T-cell (primary cell): ENCODE measurements around the gene SETDB1. TPM values are rescaled to one million over a fixed set of nuclear protein-coding genes. Genes with fewer than 3 reads are reported as not detected.
A peak's percentile ranks its signal among the peaks of the same experiment; 100 is the strongest.

ENCODE experiments used
- ATAC-seq, 4 experiments: fragments of 200-7000 bp in 3 of 4; fragments of 150-1000 bp in 1 of 4; cut with Tn5 transposase; replicated peaks in 1 of 4; 1 replicate in 3 of 4; 2 replicates in 1 of 4; pipeline ENCODE4 v1.10.0; 2021; ENCODE audit warnings: moderate library complexity in 3 of 4, mild to moderate bottlenecking in 2 of 4, moderate number of reproducible peaks in 1 of 4
- CTCF ChIA-PET, 2 donors: fragments of 300-600 bp; sonication (Branson Sonifier 250); formaldehyde crosslinking; loops; one replicate each; lab custom pipeline; 2022; ENCODE audit warnings: antibody characterized with exemption in 2 of 2; lab: Charles Lee
- POLR2A ChIA-PET, 2 donors: fragments of 300-600 bp; sonication (Branson Sonifier 250); formaldehyde crosslinking; loops; one replicate each; lab custom pipeline; 2022; ENCODE audit warnings: antibody characterized with exemption in 2 of 2; lab: Charles Lee
- DNase-seq, 35 experiments: peaks; one replicate each; pipeline versions ENCODE4 v3.0.0 to v3.0.0-alpha.2; 2013 to 2023
- H3K27ac ChIP-seq: one replicate; pipeline ENCODE4 v1.5.1; 2013; ENCODE audit warnings: low read length
- H3K27me3 ChIP-seq, 2 experiments: replicated peaks in 1 of 2; 1 replicate in 1 of 2; 2 replicates in 1 of 2; pipeline versions ENCODE4 v1.6.1 to v1.7.0; 2013; ENCODE audit warnings: low read length in 1 of 2, mixed read lengths in 1 of 2; ENCODE audit not compliant: control insufficient read depth in 2 of 2, insufficient read depth in 2 of 2; ENCODE audit errors: extremely low read depth in 1 of 2
- H3K36me3 ChIP-seq, 2 donors: 1 replicate in 1 of 2; 2 replicates in 1 of 2; pipeline versions ENCODE4 v1.6.1 to v1.7.0; 2013; ENCODE audit warnings: low read length in 1 of 2; ENCODE audit not compliant: control insufficient read depth in 2 of 2, insufficient read depth in 1 of 2; ENCODE audit errors: extremely low read depth in 1 of 2
- H3K4me1 ChIP-seq, 2 experiments: 1 replicate in 1 of 2; 2 replicates in 1 of 2; pipeline versions ENCODE4 v1.6.1 to v1.7.0; 2013; ENCODE audit warnings: low read length in 2 of 2, mixed read lengths in 1 of 2; ENCODE audit not compliant: insufficient read depth in 2 of 2, control insufficient read depth in 1 of 2; ENCODE audit errors: extremely low read depth in 1 of 2
- H3K4me3 ChIP-seq, 2 donors: 1 replicate in 1 of 2; 2 replicates in 1 of 2; pipeline versions ENCODE4 v1.5.1 to v1.7.0; 2013; ENCODE audit warnings: mild to moderate bottlenecking in 2 of 2, low read length in 1 of 2, moderate library complexity in 1 of 2; ENCODE audit not compliant: control insufficient read depth in 1 of 2; ENCODE audit errors: extremely low read depth in 1 of 2
- H3K9me3 ChIP-seq: 2 replicates; pipeline ENCODE4 v1.7.0; 2013
- H3K27ac Mint-ChIP-seq, 2 donors: one replicate each; pipeline ENCODE4 v1.8.0; 2020 to 2021; ENCODE audit warnings: mild to moderate bottlenecking in 2 of 2, mixed read lengths in 2 of 2
- H3K27me3 Mint-ChIP-seq, 2 donors: one replicate each; pipeline ENCODE4 v1.8.0; 2021 to 2022; ENCODE audit warnings: mixed read lengths in 2 of 2
- H3K36me3 Mint-ChIP-seq: one replicate; pipeline ENCODE4 v1.8.0; 2021; ENCODE audit warnings: mixed read lengths
- H3K4me1 Mint-ChIP-seq, 3 donors: one replicate each; pipeline ENCODE4 v1.8.0; 2020 to 2022; ENCODE audit warnings: mixed read lengths in 3 of 3, mild to moderate bottlenecking in 1 of 3
- H3K4me3 Mint-ChIP-seq, 3 donors: one replicate each; pipeline ENCODE4 v1.8.0; 2020 to 2022; ENCODE audit warnings: mild to moderate bottlenecking in 3 of 3, mixed read lengths in 3 of 3, moderate library complexity in 3 of 3
- H3K9me3 Mint-ChIP-seq, 3 donors: one replicate each; pipeline ENCODE4 v1.8.0; 2020 to 2022; ENCODE audit warnings: mixed read lengths in 3 of 3
- WGBS: methylation state at CpG from one replicate; pipeline ENCODE4 v1.1.5; 2013; ENCODE audit warnings: missing lambda C conversion rate; ENCODE audit not compliant: insufficient coverage; 5-methylcytosine and 5-hydroxymethylcytosine counted together
- total RNA-seq, 35 experiments: library from RNA in 6 of 35; stranded (reverse) in 6 of 35; fragments of 120-200 nt in 1 of 35; gene quantifications; one replicate each; pipeline versions ENCODE4 v1.2.1 to v1.2.4 and lab custom pipeline; 2013 to 2026

Gene SETDB1
- total RNA-seq, 5 donors from 2014 or later (not counting 1 experiment from before 2014, with no cell fraction given): 44.5 to 72.6 (median 62.5) TPM

DNA sequence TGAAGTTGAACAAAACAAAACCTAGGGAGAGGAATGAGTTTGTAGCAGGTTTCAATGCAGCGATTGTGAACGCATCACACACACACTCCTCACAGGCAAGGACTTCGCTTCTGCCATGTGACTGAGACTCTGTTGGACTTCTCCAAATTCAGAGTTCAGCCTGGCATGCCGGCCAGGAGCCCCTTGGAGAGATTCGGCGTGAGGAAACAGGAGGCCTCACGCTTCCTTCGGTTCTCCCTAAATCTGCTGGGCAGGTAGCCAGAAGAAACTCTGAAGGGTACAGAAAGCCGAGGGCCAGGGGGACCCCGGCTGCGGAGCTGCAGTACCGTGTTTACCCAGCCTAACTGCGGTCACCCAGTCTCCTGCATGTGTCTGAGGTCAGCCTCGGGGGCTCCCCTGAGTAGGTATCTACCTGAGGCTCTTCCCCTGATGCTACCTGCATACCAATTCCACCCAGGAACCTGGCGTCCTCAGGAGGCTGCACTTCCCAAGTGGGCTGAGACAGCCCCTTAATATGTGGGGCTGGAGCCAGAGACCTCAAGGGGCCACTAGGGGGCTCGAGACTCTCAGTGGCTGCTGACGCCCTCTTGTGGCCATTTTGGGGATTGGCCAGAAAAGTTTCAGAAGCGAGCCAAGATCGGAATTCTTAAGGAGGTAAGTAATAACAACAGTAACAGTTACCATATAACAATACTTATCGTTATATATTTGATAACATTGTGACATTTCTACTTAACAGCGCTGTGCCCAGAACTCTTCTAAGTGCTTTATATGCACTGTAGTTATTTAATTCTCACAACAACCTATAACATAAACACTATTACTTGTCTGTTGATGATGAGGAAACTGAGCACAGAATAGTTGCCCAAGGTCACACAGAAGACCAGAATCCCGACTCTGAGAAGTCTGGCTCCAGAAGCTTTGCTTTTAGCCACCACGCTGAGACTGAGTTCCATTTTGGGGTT, 53.2 kb downstream of the SETDB1 start:
- Histone ChIP-seq H3K36me3 (no peaks in the 10 kb centered on the region), H3K27me3 (peaks cover 0 to 5% of the 10 kb centered on the region in 2 experiments), H3K27ac (peak overlapping the region; percentile 42), H3K4me3 (peak overlapping the region; percentile 18 to 26), H3K9me3 (no peaks in the 10 kb centered on the region), H3K4me1 (peaks cover 12 to 44% of the 10 kb centered on the region in 2 experiments)
- ChIA-PET CTCF (interaction anchor here in 1 of 2 donors (0.6 to 0.9 kb wide), 5 partner anchors 9 to 853 kb away, joined by 3 to 7 read pairs (median 3); no protein-coding TSS in a partner anchor), POLR2A (no interaction called here)
- Mint-ChIP-seq H3K9me3 (no peaks in the 10 kb centered on the region), H3K27ac (peak overlapping the region; percentile 79), H3K4me1 (peaks cover 37 to 40% (median 38%) of the 10 kb centered on the region in 3 donors), H3K4me3 (peak overlapping the region; percentile 24 to 89 (median 32)), H3K27me3 (no peaks in the 10 kb centered on the region), H3K36me3 (no peaks in the 10 kb centered on the region)
- DNase-seq (peak; percentile 67 to 94 (median 84)), ATAC-seq (peak; percentile 34 to 61 (median 46))
- 21% methylated on average over 12 of the region's 23 CpGs for WGBS

DNA sequence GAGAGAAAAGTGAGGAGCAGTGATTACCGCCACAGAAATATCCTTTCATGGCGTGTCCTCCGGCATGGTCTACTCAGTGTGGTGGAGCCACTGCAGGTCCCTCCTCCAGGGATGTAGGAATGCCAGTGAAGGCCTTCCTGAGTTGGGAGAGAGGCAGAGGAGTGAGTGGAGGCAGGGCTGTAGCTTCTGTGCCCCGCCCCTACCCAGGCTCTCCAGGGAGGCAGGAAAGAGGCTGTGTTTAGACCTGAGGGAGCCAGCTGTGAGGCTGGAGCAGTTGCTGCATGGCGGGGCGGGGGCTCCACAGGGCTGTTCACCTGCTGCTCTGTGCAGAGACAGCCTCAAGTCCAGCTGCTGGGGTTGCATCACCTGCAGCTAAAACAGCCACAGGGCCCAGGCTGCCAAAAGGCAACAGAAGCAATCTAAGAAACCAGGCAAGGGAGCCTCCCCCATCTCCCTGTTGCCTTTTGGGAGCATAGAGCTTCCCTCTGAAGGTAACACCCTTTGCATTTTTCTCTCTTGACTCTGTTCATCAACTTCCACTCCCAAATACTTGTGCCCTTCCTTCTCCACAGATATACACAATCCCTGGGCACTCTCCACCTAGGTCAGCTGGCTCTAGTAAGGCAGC, 55.1 kb downstream of the SETDB1 start:
- H3K27ac ChIP-seq: no peak overlapping the region
- Mint-ChIP-seq H3K36me3 (no peaks in the 10 kb centered on the region), H3K4me1 (peaks cover 28 to 42% (median 30%) of the 10 kb centered on the region in 3 donors), H3K4me3 (no peak overlapping the region), H3K27me3 (no peaks in the 10 kb centered on the region), H3K27ac (no peak overlapping the region), H3K9me3 (no peaks in the 10 kb centered on the region)
- no peaks in the 10 kb centered on the region for H3K9me3 ChIP-seq
- H3K36me3 ChIP-seq: no peaks in the 10 kb centered on the region
- ATAC-seq (no peak), DNase-seq (no peak)
- H3K27me3 ChIP-seq: peaks cover 0 to 8% of the 10 kb centered on the region in 2 experiments
- CTCF ChIA-PET: interaction anchor here in 1 of 2 donors (0.6 to 0.7 kb wide), 2 partner anchors 352 to 516 kb away, joined by 3 to 4 read pairs; partner anchors contain the start of gene ENSA
- H3K4me3 ChIP-seq: no peak overlapping the region
- POLR2A ChIA-PET: interaction anchor here (0.6 to 0.7 kb wide), 3 partner anchors 16 to 126 kb away, joined by 3 to 6 read pairs (median 4); no protein-coding TSS in a partner anchor
- WGBS: 88% methylated on average over 5 of the region's 6 CpGs
- peaks cover 11 to 33% of the 10 kb centered on the region in 2 experiments for H3K4me1 ChIP-seq

DNA sequence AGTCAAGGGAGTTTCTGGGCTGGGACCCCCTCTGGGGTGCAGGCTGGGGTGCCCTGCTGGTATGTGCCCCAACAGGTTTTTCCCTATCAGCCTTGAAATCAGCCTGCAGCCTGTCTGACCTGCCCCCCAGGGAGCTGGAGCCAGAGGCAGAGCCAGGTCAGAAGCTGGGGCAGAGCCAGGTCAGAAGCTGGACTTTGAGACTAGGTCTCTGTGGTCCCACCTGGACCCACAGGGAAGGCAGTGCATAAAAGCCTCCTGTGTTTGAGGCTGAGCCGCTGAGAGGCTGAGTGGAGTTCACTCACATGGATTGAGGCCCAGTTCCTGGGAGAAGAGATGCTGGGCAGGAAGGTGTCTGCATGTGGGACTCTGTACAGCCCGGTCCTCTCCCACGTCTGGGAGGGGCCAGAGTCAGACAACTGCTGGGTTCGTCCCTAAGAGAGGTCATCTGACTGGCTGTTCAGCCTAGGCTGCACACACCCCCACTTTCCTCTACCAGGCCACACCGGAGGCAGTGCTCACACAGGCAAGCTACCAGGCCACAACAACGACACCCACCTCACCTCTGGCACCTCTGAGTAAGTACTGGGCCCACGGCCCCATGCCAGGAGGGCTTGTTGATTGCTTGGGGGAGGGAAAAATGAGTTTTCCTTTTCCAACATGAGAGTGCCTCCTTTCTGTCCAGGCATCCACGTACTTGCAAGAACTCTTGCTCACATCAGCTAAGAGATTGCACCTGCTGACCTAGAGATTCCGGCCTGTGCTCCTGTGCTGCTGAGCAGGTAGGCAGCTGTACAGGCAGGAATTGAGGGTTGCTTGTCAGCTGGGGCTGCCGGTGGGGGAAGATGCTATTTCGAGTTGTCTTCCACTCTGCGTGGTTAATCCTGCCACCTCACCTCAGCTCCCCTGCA, 55.9 kb downstream of the SETDB1 start, which contains the start of gene ANXA9:
Gene ANXA9, plus strand, starts transcription at position 488 of the 908 bp plus-strand sequence. CDS start 814 bp downstream, outside the sequence.
- POLR2A ChIA-PET: interaction anchor here (0.5 to 0.7 kb wide), 3 partner anchors 98 to 455 kb away, joined by 3 to 7 read pairs (median 4); no protein-coding TSS in a partner anchor
- no peak within 1 kb of the TSS for H3K4me3 ChIP-seq
- Mint-ChIP-seq H3K27me3 (no peaks in the 10 kb centered on the region), H3K9me3 (no peaks in the 10 kb centered on the region), H3K36me3 (no peaks in the 10 kb centered on the region), H3K4me1 (peaks cover 20 to 34% (median 23%) of the 10 kb centered on the region in 3 donors), H3K4me3 (no peak within 1 kb of the TSS), H3K27ac (no peak within 1 kb of the TSS)
- 65% methylated on average over 4 of the region's 12 CpGs for WGBS
- CTCF ChIA-PET: interaction anchor here in 1 of 2 donors (1.1 kb wide), 1 partner anchor 24 kb away, joined by 4 read pairs; no protein-coding TSS in a partner anchor
- peaks cover 9 to 25% of the 10 kb centered on the region in 2 experiments for H3K4me1 ChIP-seq
- no peaks in the 10 kb centered on the region for H3K9me3 ChIP-seq
- DNase-seq (peak in 1 of 35 experiments; percentile 35), ATAC-seq (no peak)
- peaks cover 0 to 8% of the 10 kb centered on the region in 2 experiments for H3K27me3 ChIP-seq
- H3K27ac ChIP-seq: no peak within 1 kb of the TSS
- H3K36me3 ChIP-seq: no peaks in the 10 kb centered on the region

DNA sequence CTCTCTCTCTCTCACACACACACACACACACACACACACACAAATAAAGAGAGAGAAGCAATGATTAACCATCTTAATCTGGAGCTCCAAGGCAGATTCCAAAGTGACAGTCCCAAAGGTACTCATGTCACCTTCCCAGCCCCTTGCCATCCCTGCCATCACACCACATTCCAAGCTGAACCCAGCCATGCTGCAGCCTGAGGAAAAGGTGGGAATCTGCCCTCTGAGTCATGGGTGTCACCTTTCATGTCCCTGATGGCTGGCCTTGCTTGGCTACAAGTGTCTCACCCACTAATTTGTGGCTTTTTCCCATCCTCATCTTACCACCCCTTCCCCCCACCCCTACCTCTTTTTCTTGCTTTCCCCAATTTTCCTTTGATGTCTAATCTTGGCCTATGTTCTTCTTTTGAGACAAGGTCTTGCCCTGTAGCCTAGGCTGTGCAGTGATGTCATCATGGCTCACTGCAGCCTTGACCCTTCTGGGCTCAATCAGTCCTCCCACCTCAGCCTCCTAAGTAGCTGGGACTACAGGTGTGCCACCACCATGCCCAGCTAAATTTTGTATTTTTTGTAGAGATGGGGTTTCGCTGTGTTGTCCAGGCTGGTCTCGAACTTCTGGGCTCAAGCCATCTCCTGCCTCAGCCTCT, 59.1 kb downstream of the SETDB1 start:
- Histone ChIP-seq H3K36me3 (no peaks in the 10 kb centered on the region), H3K9me3 (no peaks in the 10 kb centered on the region), H3K4me3 (no peak overlapping the region), H3K27ac (no peak overlapping the region), H3K4me1 (peaks cover 0 to 7% of the 10 kb centered on the region in 2 experiments), H3K27me3 (peaks cover 0 to 8% of the 10 kb centered on the region in 2 experiments)
- ChIA-PET POLR2A (interaction anchor here in 1 of 2 donors (0.7 kb wide), 1 partner anchor 14 kb away, joined by 3 read pairs; no protein-coding TSS in a partner anchor), CTCF (interaction anchor here in 1 of 2 donors (0.6 kb wide), 1 partner anchor 15 kb away, joined by 3 read pairs; no protein-coding TSS in a partner anchor)
- H3K4me1 Mint-ChIP-seq: peaks cover 5 to 9% (median 5%) of the 10 kb centered on the region in 3 donors
- ATAC-seq (no peak), DNase-seq (no peak)
- no peaks in the 10 kb centered on the region for H3K27me3 Mint-ChIP-seq
- H3K27ac Mint-ChIP-seq: no peak overlapping the region
- WGBS: 94% methylated on average over 2 of the region's 2 CpGs
- no peaks in the 10 kb centered on the region for H3K36me3 Mint-ChIP-seq
- H3K9me3 Mint-ChIP-seq: no peaks in the 10 kb centered on the region
- H3K4me3 Mint-ChIP-seq: no peak overlapping the region

DNA sequence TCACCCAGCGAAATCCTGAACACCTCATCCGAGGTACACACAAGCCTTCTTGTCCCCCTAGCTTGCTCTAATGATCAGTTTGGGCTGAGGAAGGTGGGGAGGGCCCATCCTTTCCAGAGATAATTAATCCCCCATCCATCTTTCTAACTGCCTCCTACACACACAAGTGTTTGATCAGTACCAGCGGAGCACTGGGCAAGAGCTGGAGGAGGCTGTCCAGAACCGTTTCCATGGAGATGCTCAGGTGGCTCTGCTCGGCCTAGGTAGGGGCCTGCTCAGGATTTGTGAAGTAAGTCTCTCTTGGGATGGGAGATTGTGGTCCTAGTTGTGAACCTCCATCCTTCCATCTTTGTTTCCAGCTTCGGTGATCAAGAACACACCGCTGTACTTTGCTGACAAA, 61.8 kb downstream of the SETDB1 start:
- ATAC-seq (peak in 1 of 4 experiments; percentile 5), DNase-seq (no peak)
- Mint-ChIP-seq H3K27ac (no peak overlapping the region), H3K4me1 (peaks cover 5 to 9% (median 5%) of the 10 kb centered on the region in 3 donors), H3K36me3 (no peaks in the 10 kb centered on the region), H3K27me3 (no peaks in the 10 kb centered on the region), H3K9me3 (no peaks in the 10 kb centered on the region), H3K4me3 (no peak overlapping the region)
- WGBS: no CpG with 5 or more reads among the region's 7 CpGs
- H3K27me3 ChIP-seq: peaks cover 0 to 3% of the 10 kb centered on the region in 2 experiments
- CTCF ChIA-PET: no interaction called here
- H3K9me3 ChIP-seq: no peaks in the 10 kb centered on the region
- H3K4me1 ChIP-seq: peaks cover 0 to 7% of the 10 kb centered on the region in 2 experiments
- no peaks in the 10 kb centered on the region for H3K36me3 ChIP-seq
- POLR2A ChIA-PET: interaction anchor here in 1 of 2 donors (0.6 kb wide), 1 partner anchor 66 kb away, joined by 14 read pairs; no protein-coding TSS in a partner anchor
- no peak overlapping the region for H3K27ac ChIP-seq
- H3K4me3 ChIP-seq: no peak overlapping the region
